Measurements from ENCODE around the gene RGS14. TPM values are rescaled to one million over a fixed set of nuclear protein-coding genes. Genes with fewer than 3 reads are reported as not detected.

The RGS14 gene
- total RNA-seq, 1 donor from 2014 or later = 8.4 TPM

- H3K27me3 ChIP-seq (ENCODE audit: control insufficient read depth, insufficient read depth, low read length) = no peaks in the 10 kb centered on the region
- peaks cover 3% of the 10 kb centered on the region for H3K36me3 ChIP-seq (ENCODE audit: control insufficient read depth, insufficient read depth, low read length)
- no peak for TF ChIP-seq CTCF (IDR thresholded peaks at IDR 0.05; ENCODE audit: insufficient read depth, low read length, severe bottlenecking)
- H3K4me3 ChIP-seq (ENCODE audit: low read depth, low read length) = no peak overlapping the region
- FAIRE-seq = no peak
- no peak for DNase-seq (ENCODE audit: low read depth)
Measured at GRCh38 chr5:177315411-177315810, 42.3 kb upstream of the RGS14 start.

- no peak for FAIRE-seq
- DNase-seq (ENCODE audit: low read depth) = no peak
- Histone ChIP-seq H3K27me3 (ENCODE audit: control insufficient read depth, insufficient read depth, low read length) (no peaks in the 10 kb centered on the region), H3K4me3 (ENCODE audit: low read depth, low read length) (no peak overlapping the region), H3K36me3 (ENCODE audit: control insufficient read depth, insufficient read depth, low read length) (peaks cover 3% of the 10 kb centered on the region)
- no peak for TF ChIP-seq CTCF (IDR thresholded peaks at IDR 0.05; ENCODE audit: insufficient read depth, low read length, severe bottlenecking)
Measured at GRCh38 chr5:177316005-177316404, 41.7 kb upstream of the RGS14 start.

GRCh38 chr5:177317959-177318377 lies 39.8 kb upstream of the RGS14 start:
- peak; percentile 84 for TF ChIP-seq CTCF (IDR thresholded peaks at IDR 0.05; ENCODE audit: insufficient read depth, low read length, severe bottlenecking)
- DNase-seq (ENCODE audit: low read depth) (peak; percentile 77), FAIRE-seq (no peak)
- H3K27me3 ChIP-seq (ENCODE audit: control insufficient read depth, insufficient read depth, low read length) = no peaks in the 10 kb centered on the region
- H3K36me3 ChIP-seq (ENCODE audit: control insufficient read depth, insufficient read depth, low read length) = peaks cover 3% of the 10 kb centered on the region
- H3K4me3 ChIP-seq (ENCODE audit: low read depth, low read length) = no peak overlapping the region

- DNase-seq (ENCODE audit: low read depth) (no peak), FAIRE-seq (no peak)
- Histone ChIP-seq H3K36me3 (ENCODE audit: control insufficient read depth, insufficient read depth, low read length) (peaks cover 3% of the 10 kb centered on the region), H3K4me3 (ENCODE audit: low read depth, low read length) (no peak overlapping the region), H3K27me3 (ENCODE audit: control insufficient read depth, insufficient read depth, low read length) (no peaks in the 10 kb centered on the region)
- no peak for TF ChIP-seq CTCF (IDR thresholded peaks at IDR 0.05; ENCODE audit: insufficient read depth, low read length, severe bottlenecking)
Measured at GRCh38 chr5:177319913-177320588, 37.7 kb upstream of the RGS14 start.

GRCh38 chr5:177320879-177321278 lies 36.8 kb upstream of the RGS14 start:
- no peaks in the 10 kb centered on the region for H3K27me3 ChIP-seq (ENCODE audit: control insufficient read depth, insufficient read depth, low read length)
- no peak for TF ChIP-seq CTCF (IDR thresholded peaks at IDR 0.05; ENCODE audit: insufficient read depth, low read length, severe bottlenecking)
- no peak for DNase-seq (ENCODE audit: low read depth)
- H3K36me3 ChIP-seq (ENCODE audit: control insufficient read depth, insufficient read depth, low read length) = peaks cover 3% of the 10 kb centered on the region
- H3K4me3 ChIP-seq (ENCODE audit: low read depth, low read length) = no peak overlapping the region
- no peak for FAIRE-seq

GRCh38 chr5:177325868-177326381 lies 31.8 kb upstream of the RGS14 start:
- Histone ChIP-seq H3K36me3 (ENCODE audit: control insufficient read depth, insufficient read depth, low read length) (peaks cover 6% of the 10 kb centered on the region), H3K27me3 (ENCODE audit: control insufficient read depth, insufficient read depth, low read length) (no peaks in the 10 kb centered on the region), H3K4me3 (ENCODE audit: low read depth, low read length) (no peak overlapping the region)
- FAIRE-seq = no peak
- DNase-seq (ENCODE audit: low read depth) = no peak
- no peak for TF ChIP-seq CTCF (IDR thresholded peaks at IDR 0.05; ENCODE audit: insufficient read depth, low read length, severe bottlenecking)
